ELR (cell line): ENCODE results near the gene STK24.

Experiments used
- DNase-seq: peaks from one replicate; pipeline ENCODE4 v3.0.0-alpha.2; 2015; ENCODE audit warnings: low read depth

STK24 gene

GRCh38 chr13:98406971-98407370 lies 169.9 kb downstream of the STK24 start:
- DNase-seq: no peak

DNA sequence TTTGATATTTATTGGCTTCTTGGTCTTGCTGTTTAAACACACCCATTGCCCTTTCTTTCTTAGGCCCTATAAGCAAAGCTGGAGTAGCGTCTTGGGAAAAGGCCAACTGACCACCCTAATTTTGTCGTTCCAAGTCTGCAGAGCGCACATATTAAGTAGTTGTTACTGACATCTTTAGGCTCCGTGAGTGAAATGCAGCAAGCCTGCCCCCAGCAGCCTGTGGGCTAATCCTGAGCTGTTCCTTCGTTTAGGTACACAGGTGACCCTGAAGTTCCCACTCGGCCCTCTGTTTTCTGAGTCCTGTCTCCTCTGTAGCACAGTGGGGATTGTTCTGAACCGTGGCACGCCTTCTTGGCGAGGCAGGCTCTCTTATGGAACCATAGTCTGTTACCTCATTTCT lies 170.5 kb downstream of the STK24 start:
- DNase-seq: no peak

DNA sequence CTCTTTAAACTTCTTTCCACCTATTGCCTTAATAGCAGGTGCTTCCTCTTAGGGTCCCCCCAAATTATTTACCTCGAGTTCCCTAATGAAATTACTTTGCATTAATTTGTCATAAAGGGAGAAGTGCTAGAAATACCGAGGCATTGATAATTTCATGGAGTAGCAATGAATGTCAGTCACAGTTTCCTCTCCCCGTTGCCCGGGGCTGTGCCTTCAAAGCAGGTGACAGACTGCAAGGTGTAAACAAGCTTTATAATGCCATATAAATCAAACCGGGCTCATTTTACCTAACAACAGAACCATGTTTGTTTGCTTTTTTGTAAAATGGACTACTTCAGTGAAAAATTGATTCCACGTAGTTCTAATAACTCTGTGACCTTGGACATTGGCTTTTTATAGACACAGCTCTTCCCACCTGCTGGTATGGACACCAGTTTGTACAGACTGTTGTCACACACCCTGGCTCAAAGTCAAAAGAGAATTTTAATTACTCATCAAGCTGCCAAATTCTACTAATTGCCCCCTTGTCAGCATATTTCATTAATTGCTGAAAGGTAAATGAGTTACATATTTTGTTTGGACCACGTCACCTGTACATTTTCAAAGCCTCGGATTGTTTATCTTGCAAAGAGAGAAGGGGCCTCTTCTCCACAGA lies 171.1 kb downstream of the STK24 start:
- DNase-seq: no peak

- DNase-seq: no peak
Measured at GRCh38 chr13:98405107-98405571, 171.8 kb downstream of the STK24 start.

GRCh38 chr13:98403076-98403475 lies 173.8 kb downstream of the STK24 start:
- DNase-seq: no peak

- no peak for DNase-seq
Measured at GRCh38 chr13:98401934-98402333, 175.0 kb downstream of the STK24 start.

GRCh38 chr13:98399756-98400155 lies 177.2 kb downstream of the STK24 start:
- DNase-seq: no peak

DNA sequence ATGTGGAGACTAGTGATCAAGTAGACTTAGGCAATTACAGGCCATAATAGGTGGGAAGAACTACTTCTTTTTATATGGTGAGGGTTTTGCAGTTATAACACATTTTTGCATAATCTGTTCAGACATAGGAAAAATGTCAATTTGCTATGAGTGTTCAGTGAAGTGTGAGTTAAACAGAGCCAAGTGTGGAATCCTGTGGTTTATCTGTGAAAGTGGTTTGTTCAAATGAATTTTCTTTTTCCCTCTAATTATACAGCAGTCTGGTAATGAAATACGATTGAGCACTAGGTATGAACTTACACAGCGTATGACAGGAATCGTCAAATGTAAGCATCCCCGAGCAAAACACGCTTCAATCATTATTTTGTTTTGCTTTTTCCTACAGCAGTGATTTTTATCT lies 178.3 kb downstream of the STK24 start:
- DNase-seq: no peak

DNA sequence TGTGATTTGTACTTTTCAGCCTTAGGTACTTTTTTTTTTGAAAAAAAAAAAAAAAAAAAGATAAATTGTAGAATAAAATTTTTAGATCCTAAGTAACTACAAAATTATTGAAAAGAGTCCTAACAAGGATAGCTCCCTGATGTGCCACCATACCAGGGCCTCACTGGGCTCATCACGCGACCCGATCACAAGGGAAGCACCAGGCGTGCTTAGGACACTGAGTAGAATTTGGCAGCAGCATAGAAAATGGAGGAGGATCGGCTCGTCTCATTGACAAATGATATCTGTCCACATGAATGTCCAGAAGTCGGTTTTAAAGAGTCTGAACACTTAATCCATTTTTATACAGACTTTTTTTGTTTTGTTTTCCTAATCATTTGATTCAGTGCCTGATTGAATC lies 179.0 kb downstream of the STK24 start:
- DNase-seq: no peak

DNA sequence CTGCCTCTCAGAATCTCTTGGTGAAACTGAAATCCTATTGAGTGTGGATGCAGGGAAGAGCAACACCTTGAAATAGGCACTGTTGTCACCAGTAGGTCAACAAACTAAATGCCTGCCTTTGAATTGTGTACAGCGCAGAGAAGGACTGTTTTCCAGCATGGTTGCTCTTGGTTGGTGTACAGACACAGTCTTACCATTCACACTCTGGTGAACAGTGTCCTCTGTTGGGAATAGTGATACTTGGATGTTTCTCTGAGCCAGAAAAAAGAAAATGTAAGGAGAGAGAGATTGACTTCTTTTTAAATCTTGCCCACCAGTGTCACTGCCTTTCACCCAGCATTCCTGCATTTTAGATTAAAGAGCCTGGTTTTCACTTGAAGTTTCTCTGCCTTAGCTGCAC lies 179.7 kb downstream of the STK24 start:
- DNase-seq: peak; percentile 9

GRCh38 chr13:98396071-98396710 lies 180.7 kb downstream of the STK24 start:
- no peak for DNase-seq
